Nephron (organoid): ENCODE data around the gene DCAF11.

ENCODE experiments used
- H3K27ac Mint-ChIP-seq, 3 experiments: 2 replicates each; pipeline ENCODE4 v1.8.0; 2020; ENCODE audit warnings: mixed read lengths in 3 of 3, mild to moderate bottlenecking in 2 of 3, moderate library complexity in 1 of 3
- H3K27me3 Mint-ChIP-seq: 2 replicates; pipeline ENCODE4 v1.8.0; 2021; ENCODE audit warnings: low read depth, mild to moderate bottlenecking, moderate library complexity, mixed read lengths
- H3K36me3 Mint-ChIP-seq: 2 replicates; pipeline ENCODE4 v1.8.0; 2020; ENCODE audit warnings: low read depth, mixed read lengths
- H3K4me1 Mint-ChIP-seq: 2 replicates; pipeline ENCODE4 v1.8.0; 2020; ENCODE audit warnings: mixed read lengths
- H3K4me3 Mint-ChIP-seq, 3 experiments: 2 replicates each; pipeline ENCODE4 v1.8.0; 2020; ENCODE audit warnings: mild to moderate bottlenecking in 3 of 3, mixed read lengths in 3 of 3, moderate library complexity in 2 of 3
- H3K9me3 Mint-ChIP-seq: 2 replicates; pipeline ENCODE4 v1.8.0; 2020; ENCODE audit warnings: mixed read lengths
- TF ChIP-seq, protein P1 (sequence below), 3 experiments: fragments of 200-600 bp; sonication (generic); IDR thresholded peaks; one replicate each; pipeline ENCODE4 v1.5.0; 2021; ENCODE audit warnings: antibody characterized with exemption in 3 of 3; ENCODE audit not compliant: unreplicated experiment in 3 of 3

Gene DCAF11

GRCh38 chr14:24092505-24093206 is 21.9 kb upstream of the DCAF11 start:
- Mint-ChIP-seq H3K27ac (peak overlapping the region; percentile 65 to 87 (median 66)), H3K27me3 (peaks cover 7% of the 10 kb centered on the region)

GRCh38 chr14:24093207-24093900 is 21.2 kb upstream of the DCAF11 start:
- TF ChIP-seq, protein P1, sequence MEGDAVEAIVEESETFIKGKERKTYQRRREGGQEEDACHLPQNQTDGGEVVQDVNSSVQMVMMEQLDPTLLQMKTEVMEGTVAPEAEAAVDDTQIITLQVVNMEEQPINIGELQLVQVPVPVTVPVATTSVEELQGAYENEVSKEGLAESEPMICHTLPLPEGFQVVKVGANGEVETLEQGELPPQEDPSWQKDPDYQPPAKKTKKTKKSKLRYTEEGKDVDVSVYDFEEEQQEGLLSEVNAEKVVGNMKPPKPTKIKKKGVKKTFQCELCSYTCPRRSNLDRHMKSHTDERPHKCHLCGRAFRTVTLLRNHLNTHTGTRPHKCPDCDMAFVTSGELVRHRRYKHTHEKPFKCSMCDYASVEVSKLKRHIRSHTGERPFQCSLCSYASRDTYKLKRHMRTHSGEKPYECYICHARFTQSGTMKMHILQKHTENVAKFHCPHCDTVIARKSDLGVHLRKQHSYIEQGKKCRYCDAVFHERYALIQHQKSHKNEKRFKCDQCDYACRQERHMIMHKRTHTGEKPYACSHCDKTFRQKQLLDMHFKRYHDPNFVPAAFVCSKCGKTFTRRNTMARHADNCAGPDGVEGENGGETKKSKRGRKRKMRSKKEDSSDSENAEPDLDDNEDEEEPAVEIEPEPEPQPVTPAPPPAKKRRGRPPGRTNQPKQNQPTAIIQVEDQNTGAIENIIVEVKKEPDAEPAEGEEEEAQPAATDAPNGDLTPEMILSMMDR (IDR thresholded peaks at IDR 0.05; ENCODE audit: unreplicated experiment in 3 of 3), result no peak
- Mint-ChIP-seq H3K36me3 (no peaks in the 10 kb centered on the region), H3K27me3 (peaks cover 7% of the 10 kb centered on the region), H3K27ac (peak overlapping the region; percentile 65 to 87 (median 66)), H3K9me3 (no peaks in the 10 kb centered on the region), H3K4me1 (peaks cover 28% of the 10 kb centered on the region), H3K4me3 (peak overlapping the region; percentile 94 to 97 (median 95))

More at GRCh38 chr14:24092505-24093206, 21.9 kb upstream of the DCAF11 start:
- Mint-ChIP-seq H3K4me1 (peaks cover 28% of the 10 kb centered on the region), H3K9me3 (no peaks in the 10 kb centered on the region), H3K36me3 (no peaks in the 10 kb centered on the region), H3K4me3 (peak overlapping the region; percentile 94 to 97 (median 95))
- TF ChIP-seq, protein P1 (IDR thresholded peaks at IDR 0.05; ENCODE audit: unreplicated experiment in 3 of 3), result no peak

- TF ChIP-seq, protein P1 (IDR thresholded peaks at IDR 0.05; ENCODE audit: unreplicated experiment in 3 of 3), result peak in 1 of 3 experiments; percentile 6
- Mint-ChIP-seq H3K27ac (peak within 1 kb of the TSS; percentile 89 to 96 (median 90)), H3K27me3 (peaks cover 7% of the 10 kb centered on the region), H3K36me3 (no peaks in the 10 kb centered on the region), H3K9me3 (no peaks in the 10 kb centered on the region), H3K4me3 (peak within 1 kb of the TSS; percentile 94 to 97 (median 95)), H3K4me1 (peaks cover 28% of the 10 kb centered on the region)
These were observed 20.4 kb upstream of the DCAF11 start, which contains the start of gene PCK2 for GRCh38 chr14:24093901-24094840. Gene PCK2 (plus strand): TSS chr14:24094311. CDS start chr14:24094406, 95 bp downstream.

GRCh38 chr14:24094841-24095270 is 19.7 kb upstream of the DCAF11 start:
- TF ChIP-seq, protein P1 (IDR thresholded peaks at IDR 0.05; ENCODE audit: unreplicated experiment in 3 of 3), result no peak
- Mint-ChIP-seq H3K36me3 (no peaks in the 10 kb centered on the region), H3K4me3 (peak overlapping the region; percentile 94 to 97 (median 95)), H3K4me1 (peaks cover 28% of the 10 kb centered on the region), H3K9me3 (no peaks in the 10 kb centered on the region), H3K27ac (peak overlapping the region; percentile 89 to 96 (median 90)), H3K27me3 (peaks cover 7% of the 10 kb centered on the region)

DNA sequence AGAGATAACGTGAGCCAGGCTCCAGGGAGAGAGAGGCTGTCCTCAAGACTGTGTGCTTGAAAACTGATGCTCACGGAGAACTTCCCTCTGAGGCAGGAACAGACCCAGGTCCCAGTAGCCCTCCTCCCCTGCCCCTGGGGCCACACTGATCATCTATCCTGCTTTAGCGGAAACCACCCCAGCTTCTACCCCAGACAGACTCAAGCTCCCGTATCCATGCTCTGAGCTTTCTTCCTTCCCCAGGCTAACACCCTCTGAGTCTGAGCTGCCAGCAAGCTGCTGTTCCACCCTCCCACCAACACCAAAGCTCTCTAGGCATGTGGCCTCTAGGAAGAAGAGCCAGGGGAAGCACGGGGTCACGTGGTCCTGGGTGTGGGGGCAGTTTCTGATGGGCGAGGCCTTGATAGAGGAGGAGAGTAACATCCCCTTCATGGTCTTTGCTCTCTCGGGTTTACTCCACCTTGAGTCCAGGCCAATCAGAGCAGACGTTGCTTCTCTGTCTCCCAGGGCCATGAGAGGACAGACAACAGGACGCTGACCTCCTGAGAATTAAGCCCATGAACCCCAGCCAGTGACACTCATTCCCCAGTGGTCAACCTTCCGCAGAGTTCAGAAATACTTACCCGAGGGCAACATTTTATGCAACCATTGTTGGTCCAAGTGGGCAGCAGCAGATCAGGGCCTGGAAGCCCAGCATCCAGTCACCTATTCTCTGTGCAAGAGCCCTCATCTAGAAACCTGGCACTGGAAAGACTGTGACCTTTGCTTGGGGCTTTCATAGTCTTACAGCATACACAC is 19.1 kb upstream of the DCAF11 start:
- H3K4me1 Mint-ChIP-seq, result peaks cover 27% of the 10 kb centered on the region
- TF ChIP-seq, protein P1 (IDR thresholded peaks at IDR 0.05; ENCODE audit: unreplicated experiment in 3 of 3), result no peak
- H3K9me3 Mint-ChIP-seq, result no peaks in the 10 kb centered on the region
- peak overlapping the region; percentile 94 to 97 (median 95) for H3K4me3 Mint-ChIP-seq
- no peaks in the 10 kb centered on the region for H3K36me3 Mint-ChIP-seq
- peaks cover 7% of the 10 kb centered on the region for H3K27me3 Mint-ChIP-seq
- H3K27ac Mint-ChIP-seq, result peak overlapping the region; percentile 89 to 96 (median 90)
